H9 (cell line): ENCODE measurements around the gene TIAM2. TPM values are rescaled to one million over a fixed set of nuclear protein-coding genes. Genes with fewer than 3 reads are reported as not detected.
A peak's percentile ranks its signal among the peaks of the same experiment; 100 is the strongest.

Experiments used
- DNase-seq: peaks from one replicate; pipeline ENCODE4 v3.0.0-alpha.2; 2017
- H2AFZ ChIP-seq: one replicate; pipeline ENCODE4 v1.6.1; 2013; ENCODE audit warnings: mild to moderate bottlenecking, low read length, control low read depth, moderate library complexity
- H2AK5ac ChIP-seq: 2 replicates; pipeline ENCODE4 v1.6.1; 2013; ENCODE audit warnings: low read length, control low read depth, mixed read lengths; ENCODE audit not compliant: insufficient read length
- H2BK120ac ChIP-seq: one replicate; pipeline ENCODE4 v1.6.1; 2013; ENCODE audit warnings: low read depth, mild to moderate bottlenecking, low read length, control low read depth, inconsistent platforms; ENCODE audit not compliant: poor library complexity, severe bottlenecking
- H2BK12ac ChIP-seq: 2 replicates; pipeline ENCODE4 v1.6.1; 2013; ENCODE audit warnings: low read length, control low read depth, mixed read lengths, low read depth; ENCODE audit not compliant: insufficient read length
- H2BK15ac ChIP-seq: 2 replicates; pipeline ENCODE4 v1.6.1; 2013; ENCODE audit warnings: low read depth, low read length, control low read depth
- H2BK20ac ChIP-seq: one replicate; pipeline ENCODE4 v1.6.1; 2013; ENCODE audit warnings: low read depth, mild to moderate bottlenecking, low read length, control low read depth, inconsistent platforms; ENCODE audit not compliant: poor library complexity, severe bottlenecking
- H2BK5ac ChIP-seq: 2 replicates; pipeline ENCODE4 v1.6.1; 2013; ENCODE audit warnings: low read length, control low read depth, mixed read lengths; ENCODE audit not compliant: insufficient read length
- H3K14ac ChIP-seq: 2 replicates; pipeline ENCODE4 v1.6.1; 2013; ENCODE audit warnings: low read length, control low read depth; ENCODE audit not compliant: insufficient read depth
- H3K18ac ChIP-seq: 2 replicates; pipeline ENCODE4 v1.6.1; 2013; ENCODE audit warnings: low read depth, mild to moderate bottlenecking, mixed read lengths, low read length, control low read depth; ENCODE audit not compliant: insufficient read length
- H3K23ac ChIP-seq: 2 replicates; pipeline ENCODE4 v1.6.1; 2013; ENCODE audit warnings: low read length, control low read depth, mixed read lengths, low read depth; ENCODE audit not compliant: insufficient read length
- H3K23me2 ChIP-seq: 2 replicates; pipeline ENCODE4 v1.6.1; 2013; ENCODE audit warnings: low read depth, mild to moderate bottlenecking, mixed read lengths, low read length, control low read depth; ENCODE audit not compliant: insufficient read length, poor library complexity, severe bottlenecking
- H3K27ac ChIP-seq: 2 replicates; pipeline ENCODE4 v1.5.1; 2013; ENCODE audit warnings: low read length, control low read depth, mixed read lengths, low read depth; ENCODE audit not compliant: insufficient read length
- H3K27me3 ChIP-seq: 2 replicates; pipeline ENCODE4 v1.6.1; 2013; ENCODE audit warnings: low read length, control low read depth, inconsistent platforms; ENCODE audit not compliant: insufficient read depth
- H3K4ac ChIP-seq: 2 replicates; pipeline ENCODE4 v1.6.1; 2013; ENCODE audit warnings: low read depth, mild to moderate bottlenecking, control low read depth, inconsistent platforms, low read length, moderate library complexity
- H3K4me1 ChIP-seq: 2 replicates; pipeline ENCODE4 v1.6.1; 2013; ENCODE audit warnings: low read length, control low read depth, inconsistent platforms; ENCODE audit not compliant: insufficient read depth
- H3K4me2 ChIP-seq: 2 replicates; pipeline ENCODE4 v1.6.1; 2013; ENCODE audit warnings: low read length, control low read depth, mixed read lengths; ENCODE audit not compliant: insufficient read length, insufficient read depth
- H3K56ac ChIP-seq: 2 replicates; pipeline ENCODE4 v1.6.1; 2013; ENCODE audit warnings: low read depth, mild to moderate bottlenecking, mixed read lengths, low read length, control low read depth; ENCODE audit not compliant: insufficient read length
- H3K79me1 ChIP-seq: 2 replicates; pipeline ENCODE4 v1.6.1; 2013; ENCODE audit warnings: low read depth, mild to moderate bottlenecking, moderate library complexity, low read length, control low read depth, inconsistent platforms; ENCODE audit not compliant: insufficient read depth, poor library complexity, severe bottlenecking
- H3K79me2 ChIP-seq: 2 replicates; pipeline ENCODE4 v1.6.1; 2013; ENCODE audit warnings: low read length, control low read depth, inconsistent platforms; ENCODE audit not compliant: insufficient read depth
- H3K9ac ChIP-seq: 2 replicates; pipeline ENCODE4 v1.6.1; 2013; ENCODE audit warnings: low read length, control low read depth, mixed read lengths; ENCODE audit not compliant: insufficient read length; ENCODE audit errors: extremely low read depth
- H3K9me3 ChIP-seq: one replicate; pipeline ENCODE4 v1.6.1; 2013; ENCODE audit warnings: low read depth, low read length, inconsistent platforms; ENCODE audit not compliant: control insufficient read depth
- H3T11ph ChIP-seq: one replicate; pipeline ENCODE4 v1.6.1; 2013; ENCODE audit warnings: mild to moderate bottlenecking, low read length, control low read depth, inconsistent platforms
- H4K20me1 ChIP-seq: one replicate; pipeline ENCODE4 v1.6.1; 2013; ENCODE audit not compliant: control insufficient read depth, insufficient read length, insufficient read depth
- H4K5ac ChIP-seq: 2 replicates; pipeline ENCODE4 v1.6.1; 2013; ENCODE audit warnings: low read depth, mild to moderate bottlenecking, mixed read lengths, low read length, control low read depth; ENCODE audit not compliant: insufficient read length
- H4K8ac ChIP-seq: replicated peaks from 2 replicates; pipeline ENCODE4 v1.6.1; 2013; ENCODE audit warnings: low read length, control low read depth, mixed read lengths, low read depth; ENCODE audit not compliant: insufficient read length
- H4K91ac ChIP-seq: 2 replicates; pipeline ENCODE4 v1.6.1; 2013; ENCODE audit warnings: low read depth, mild to moderate bottlenecking, moderate library complexity, mixed read lengths, low read length, control low read depth; ENCODE audit not compliant: insufficient read length
- H3K27ac Mint-ChIP-seq, 3 experiments: 2 replicates in 2 of 3; 3 replicates in 1 of 3; pipeline ENCODE4 v1.8.0; 2020 to 2021; ENCODE audit warnings: mixed read lengths in 3 of 3, mild to moderate bottlenecking in 1 of 3, moderate library complexity in 1 of 3
- H3K27me3 Mint-ChIP-seq: 2 replicates; pipeline ENCODE4 v1.8.0; 2021; ENCODE audit warnings: low read depth, mild to moderate bottlenecking, moderate library complexity, mixed read lengths
- H3K36me3 Mint-ChIP-seq, 3 experiments: 2 replicates in 2 of 3; 3 replicates in 1 of 3; pipeline ENCODE4 v1.8.0; 2020 to 2021; ENCODE audit warnings: low read depth in 3 of 3, mixed read lengths in 3 of 3; ENCODE audit not compliant: insufficient read depth in 1 of 3
- H3K4me1 Mint-ChIP-seq, 2 experiments: 2 replicates each; pipeline ENCODE4 v1.8.0; 2020; ENCODE audit warnings: mixed read lengths in 2 of 2
- H3K4me3 Mint-ChIP-seq, 2 experiments: 2 replicates in 1 of 2; 3 replicates in 1 of 2; pipeline ENCODE4 v1.8.0; 2020 to 2021; ENCODE audit warnings: mild to moderate bottlenecking in 2 of 2, mixed read lengths in 2 of 2, moderate library complexity in 1 of 2
- H3K9me3 Mint-ChIP-seq, 2 experiments: 2 replicates in 1 of 2; 3 replicates in 1 of 2; pipeline ENCODE4 v1.8.0; 2020; ENCODE audit warnings: mild to moderate bottlenecking in 2 of 2, mixed read lengths in 2 of 2, moderate library complexity in 1 of 2
- CTCF ChIP-seq: fragments of 200-600 bp; sonication (generic); conservative IDR thresholded peaks from 3 replicates; pipeline ENCODE4 v1.8.0; 2021; ENCODE audit warnings: antibody characterized with exemption, mild to moderate bottlenecking
- WGBS: extraction: QIAGEN DNeasy Blood & Tissue Kit; methylation state at CpG from one replicate; pipeline ENCODE4 v1.1.7; 2013; ENCODE audit warnings: missing lambda C conversion rate, low lambda C conversion rate, mixed read lengths; ENCODE audit not compliant: insufficient read length; ENCODE audit errors: extremely low coverage; 5-methylcytosine and 5-hydroxymethylcytosine counted together
- total RNA-seq: library from RNA; stranded (reverse); gene quantifications from 2 replicates; pipeline ENCODE4 v1.2.1, GENCODE V29; 2021

The TIAM2 gene
- total RNA-seq, 1 experiment from 2014 or later, result 6.3 TPM

GRCh38 chr6:155147958-155148663, 153.0 kb downstream of the TIAM2 start:
- Histone ChIP-seq H3K23me2 (no peaks in the 10 kb centered on the region), H2BK5ac (no peak overlapping the region), H3K27me3 (no peaks in the 10 kb centered on the region), H3T11ph (no peak overlapping the region), H3K4me1 (peaks cover 14% of the 10 kb centered on the region), H3K56ac (no peak overlapping the region), H2AFZ (no peak overlapping the region), H4K91ac (no peak overlapping the region), H3K79me2 (no peaks in the 10 kb centered on the region), H3K9ac (no peak overlapping the region), H2BK12ac (no peak overlapping the region), H2BK15ac (no peak overlapping the region), H4K8ac (no peak overlapping the region), H2BK120ac (no peak overlapping the region), H3K4ac (no peak overlapping the region), H3K14ac (no peak overlapping the region), H3K79me1 (no peaks in the 10 kb centered on the region), H3K4me2 (no peak overlapping the region), H3K9me3 (no peaks in the 10 kb centered on the region), H4K20me1 (peaks cover 3% of the 10 kb centered on the region), H2BK20ac (no peak overlapping the region), H4K5ac (no peak overlapping the region), H3K27ac (no peak overlapping the region), H2AK5ac (no peak overlapping the region), H3K18ac (no peak overlapping the region), H3K23ac (no peak overlapping the region)
- Mint-ChIP-seq H3K27ac (peak overlapping the region in 2 of 3 experiments; percentile 77 to 85; a peak in 5 of 7 replicates), H3K36me3 (peaks cover 5 to 25% (median 8%) of the 10 kb centered on the region in 3 experiments; a peak in 6 of 7 replicates), H3K27me3 (no peaks in the 10 kb centered on the region), H3K4me1 (peaks cover 63 to 69% of the 10 kb centered on the region in 2 experiments), H3K4me3 (no peak overlapping the region), H3K9me3 (no peaks in the 10 kb centered on the region)
- DNase-seq, result no peak
- no peak for TF ChIP-seq CTCF
- WGBS, result no CpG with 5 or more reads among the region's 7 CpGs
